SK-N-SH (cell line): ENCODE data around the gene PELI2.

ENCODE experiments used
- CTCF ChIP-seq: fragments of 200-600 bp; sonication (generic); IDR thresholded peaks from 2 replicates; pipeline ENCODE4 v1.6.1; 2017; ENCODE audit warnings: antibody characterized with exemption, mild to moderate bottlenecking, moderate library complexity
- ELF1 ChIP-seq: IDR thresholded peaks from 2 replicates; pipeline ENCODE4 v1.4.0; 2012
- EP300 ChIP-seq, 2 experiments: IDR thresholded peaks; 2 replicates each; pipeline versions ENCODE4 v1.4.0 to v1.6.1; 2012; ENCODE audit warnings: borderline replicate concordance in 1 of 2, low read depth in 1 of 2, low read length in 1 of 2
- FOXJ3 ChIP-seq: sonication (generic); formaldehyde crosslinking; IDR thresholded peaks from 2 replicates; pipeline ENCODE4 v1.5.1; 2020; ENCODE audit warnings: mild to moderate bottlenecking, missing genetic modification reagents
- IRF3 ChIP-seq: fragments of 150-350 bp; IDR thresholded peaks from 2 replicates; pipeline ENCODE4 v1.6.1; 2016; ENCODE audit warnings: mild to moderate bottlenecking, low read depth, low read length
- MAX ChIP-seq: IDR thresholded peaks from 2 replicates; pipeline ENCODE4 v1.4.0; 2012; ENCODE audit warnings: low read depth
- MXI1 ChIP-seq: IDR thresholded peaks from 2 replicates; pipeline ENCODE4 v1.6.1; 2012; ENCODE audit warnings: mild to moderate bottlenecking, low read depth, low read length, improper control_type of control experiment
- NRF1 ChIP-seq: IDR thresholded peaks from 2 replicates; pipeline ENCODE4 v1.6.1; 2012; ENCODE audit warnings: low read depth, mild to moderate bottlenecking, low read length
- RCOR1 ChIP-seq: fragments of 150-350 bp; IDR thresholded peaks from 2 replicates; pipeline ENCODE4 v1.6.1; 2017; ENCODE audit warnings: antibody characterized with exemption, low read length
- REST ChIP-seq: IDR thresholded peaks from 2 replicates; pipeline ENCODE4 v1.6.1; 2012; ENCODE audit warnings: mild to moderate bottlenecking, low read depth, low read length, moderate library complexity
- SIN3A ChIP-seq: IDR thresholded peaks from 2 replicates; pipeline ENCODE4 v1.6.1; 2012; ENCODE audit warnings: low read depth, mild to moderate bottlenecking, low read length, moderate library complexity, borderline replicate concordance
- ZBTB33 ChIP-seq: IDR thresholded peaks from 2 replicates; pipeline ENCODE4 v1.4.0; 2012; ENCODE audit warnings: low read depth, borderline replicate concordance

GRCh38 chr14:56153267-56153666 is 35.1 kb downstream of the PELI2 start:
- TF ChIP-seq MXI1 (no peak), REST (no peak), MAX (no peak), SIN3A (no peak), CTCF (no peak), ZBTB33 (no peak), IRF3 (no peak), ELF1 (no peak), RCOR1 (no peak), NRF1 (no peak), EP300 (IDR thresholded peaks at IDR 0.05; ENCODE audit: borderline replicate concordance in 1 of 2, low read depth in 1 of 2, low read length in 1 of 2) (no peak), FOXJ3 (CRISPR knock-in tag) (no peak)
